Erythroblast (primary cell): ENCODE data around the gene BLM.
A peak's percentile ranks its signal among the peaks of the same experiment; 100 is the strongest.
"Not testable (repeated sequence)": the region's sequence is repeated elsewhere in the genome, so short reads cannot be mapped to it uniquely, and the experiment has no call there.

Source experiments
- DNase-seq, 2 experiments: peaks; one replicate each; lab custom pipeline; 2025; lab: John Stamatoyannopoulos, UW
- GATA1 ChIP-seq: IDR thresholded peaks from 2 replicates; pipeline ENCODE4 v1.6.1; 2011; ENCODE audit warnings: low read depth, mild to moderate bottlenecking, control low read depth, low read length, moderate library complexity
- POLR2A ChIP-seq: IDR thresholded peaks from 2 replicates; pipeline ENCODE4 v1.6.1; 2011; ENCODE audit warnings: mild to moderate bottlenecking, low read length

The BLM gene

DNA sequence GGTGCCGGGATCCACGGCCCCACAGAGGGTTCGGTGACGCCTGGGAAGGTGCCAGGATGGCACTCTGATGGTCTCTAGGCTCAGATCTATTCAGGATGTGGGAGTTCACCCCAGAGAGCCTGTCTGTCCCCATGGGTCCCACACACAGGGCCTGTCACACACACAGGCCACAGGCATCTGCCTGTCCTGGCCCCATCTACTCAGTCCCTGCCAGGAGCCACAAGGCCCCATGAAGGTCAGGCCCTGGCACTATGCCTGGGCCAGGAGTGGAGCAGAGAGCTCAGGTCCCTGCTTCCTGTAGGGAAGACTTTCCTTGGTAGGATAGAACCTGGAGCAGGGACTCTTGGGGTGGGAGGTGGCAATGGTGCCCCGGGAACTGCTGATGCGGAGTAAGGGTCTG lies 102.2 kb downstream of the BLM start:
- no peak for TF ChIP-seq POLR2A
- no peak for TF ChIP-seq GATA1
- DNase-seq, result no peak

DNA sequence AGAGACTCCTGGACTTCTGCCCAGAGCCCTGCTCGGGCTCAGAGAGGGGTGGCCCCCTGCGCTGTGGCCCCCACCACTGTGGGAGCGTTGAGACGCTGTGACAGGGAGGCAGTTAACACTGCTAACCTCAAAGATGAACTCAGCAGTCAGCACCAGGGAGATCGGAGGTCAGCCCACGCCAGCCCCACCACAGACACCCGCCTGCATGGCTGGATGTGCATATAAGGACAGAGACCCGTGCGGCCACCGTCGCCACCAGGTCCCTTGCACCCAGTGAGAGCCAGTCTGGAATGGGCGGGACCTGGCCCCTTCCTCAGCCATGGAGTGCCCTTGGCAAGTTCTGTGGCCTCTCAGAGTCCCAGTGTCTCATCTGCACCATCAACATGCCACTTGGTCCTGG lies 102.7 kb downstream of the BLM start:
- no peak for TF ChIP-seq POLR2A
- TF ChIP-seq GATA1, result no peak
- no peak for DNase-seq

DNA sequence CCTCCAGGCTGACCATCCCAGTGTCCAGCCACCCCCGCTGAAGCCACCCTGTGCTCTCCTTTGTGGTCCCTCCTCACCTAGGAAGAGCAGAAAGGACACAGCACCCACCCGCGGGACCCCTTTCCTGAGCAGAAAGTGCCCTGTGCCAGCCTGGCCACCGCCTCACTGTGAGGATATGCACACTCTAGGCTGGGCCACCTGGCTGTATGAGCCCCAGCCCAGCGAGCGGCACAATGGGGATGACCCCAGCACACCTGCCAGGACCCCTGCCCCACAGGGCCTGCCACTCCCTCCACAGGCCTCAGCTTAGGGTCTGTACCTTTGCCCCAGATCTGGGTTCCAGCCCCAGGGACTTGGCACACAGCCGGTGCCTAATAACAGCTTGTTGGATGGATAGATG lies 103.3 kb downstream of the BLM start:
- no peak for DNase-seq
- TF ChIP-seq POLR2A (no peak), GATA1 (no peak)

DNA sequence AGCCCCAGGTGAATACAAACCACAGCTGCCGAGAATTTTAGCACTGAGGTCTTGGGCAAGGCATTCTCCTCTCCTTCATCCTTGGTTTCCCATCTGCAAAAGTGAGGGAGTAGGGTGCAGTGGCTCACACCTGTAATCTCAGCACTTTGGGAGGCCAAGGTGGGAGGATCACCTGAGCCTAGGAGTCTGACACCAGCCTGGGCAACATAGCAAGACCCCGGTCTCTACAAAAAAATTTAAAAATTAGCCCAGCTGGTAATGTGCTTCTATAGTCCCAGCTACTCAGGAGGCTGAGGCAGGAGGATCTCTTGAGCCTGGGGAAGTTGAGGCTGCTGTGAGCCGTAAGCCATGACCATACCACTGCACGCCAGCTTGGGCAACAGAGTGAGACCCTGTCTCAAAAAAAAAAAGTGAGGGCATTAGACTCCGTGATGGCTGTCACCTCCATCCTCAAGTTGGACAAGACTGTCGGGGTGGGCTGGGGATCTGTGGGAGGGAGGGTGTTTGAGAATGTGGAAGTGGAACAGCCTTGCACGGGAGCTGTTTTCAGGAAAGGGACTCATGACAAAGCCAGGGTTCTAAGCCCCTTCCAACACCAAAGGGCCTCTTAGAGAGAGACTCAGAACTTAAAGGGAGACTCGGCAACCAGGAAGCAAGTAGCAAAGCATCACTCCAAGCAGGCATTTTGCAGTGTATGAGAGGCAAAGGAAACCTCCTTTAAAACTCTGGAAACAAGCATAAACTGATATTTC lies 105.2 kb downstream of the BLM start:
- no peak for DNase-seq
- no peak for TF ChIP-seq POLR2A
- no peak for TF ChIP-seq GATA1

DNA sequence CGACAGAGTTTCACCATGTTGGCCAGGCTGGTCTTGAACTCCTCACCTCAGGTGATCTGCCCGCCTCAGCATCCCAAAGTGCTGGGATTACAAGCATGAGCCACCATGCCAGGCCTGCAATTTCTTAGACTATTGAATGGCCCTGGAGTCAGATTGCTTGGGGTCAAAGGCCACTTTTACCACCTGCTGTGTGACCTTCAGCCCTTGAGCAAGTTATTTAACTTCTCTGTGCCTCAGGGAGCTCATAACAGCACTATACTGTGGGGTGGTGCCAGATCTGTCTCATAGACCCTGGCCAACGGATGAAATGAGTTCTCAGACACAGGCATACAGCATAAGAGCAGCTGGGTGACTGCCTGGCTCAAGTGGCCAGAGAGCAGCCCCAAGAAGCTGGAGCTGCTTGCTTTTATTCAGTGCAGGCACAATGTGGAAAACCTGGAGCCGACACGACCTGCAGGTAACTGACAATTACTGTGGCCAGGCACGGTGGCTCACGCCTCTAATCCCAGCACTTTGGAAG lies 106.4 kb downstream of the BLM start:
- no peak for TF ChIP-seq GATA1
- TF ChIP-seq POLR2A, result no peak
- no peak for DNase-seq

DNA sequence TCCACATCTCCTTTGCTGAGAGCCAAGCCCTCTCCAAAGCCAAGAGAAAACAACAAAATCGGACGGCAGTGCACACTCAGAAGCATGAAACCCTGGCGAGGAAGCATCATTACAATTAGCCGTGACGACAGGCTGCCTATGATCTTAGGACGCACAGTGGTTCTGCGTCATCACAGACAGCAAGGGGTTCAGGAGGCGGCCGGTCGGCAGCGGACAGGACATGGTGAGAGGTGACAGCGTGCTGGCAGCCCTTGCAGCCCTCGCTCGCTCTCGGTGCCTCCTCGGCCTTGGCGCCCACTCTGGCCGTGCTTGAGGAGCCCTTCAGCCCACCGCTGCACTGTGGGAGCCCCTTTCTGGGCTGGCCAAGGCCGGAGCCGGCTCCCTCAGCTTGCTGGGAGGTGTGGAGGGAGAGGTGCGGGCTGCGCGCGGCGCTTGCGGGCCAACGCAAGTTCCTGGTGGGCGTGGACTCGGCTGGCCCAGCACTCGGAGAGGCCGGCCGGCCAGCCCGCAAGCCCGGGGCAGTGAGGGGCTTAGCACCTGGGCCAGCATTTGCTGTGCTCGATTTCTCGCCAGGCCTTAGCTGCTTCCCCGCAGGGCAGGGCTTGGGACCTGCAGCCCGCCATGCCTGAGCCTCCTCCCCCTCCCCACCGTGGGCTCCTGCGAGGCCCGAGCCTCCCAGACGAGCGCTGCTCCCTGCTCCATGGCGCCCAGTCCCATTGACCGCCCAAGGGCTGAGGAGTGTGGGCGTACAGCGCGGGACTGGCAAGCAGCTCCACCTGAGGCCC lies 108.2 kb downstream of the BLM start:
- DNase-seq, result not testable (repeated sequence)

DNA sequence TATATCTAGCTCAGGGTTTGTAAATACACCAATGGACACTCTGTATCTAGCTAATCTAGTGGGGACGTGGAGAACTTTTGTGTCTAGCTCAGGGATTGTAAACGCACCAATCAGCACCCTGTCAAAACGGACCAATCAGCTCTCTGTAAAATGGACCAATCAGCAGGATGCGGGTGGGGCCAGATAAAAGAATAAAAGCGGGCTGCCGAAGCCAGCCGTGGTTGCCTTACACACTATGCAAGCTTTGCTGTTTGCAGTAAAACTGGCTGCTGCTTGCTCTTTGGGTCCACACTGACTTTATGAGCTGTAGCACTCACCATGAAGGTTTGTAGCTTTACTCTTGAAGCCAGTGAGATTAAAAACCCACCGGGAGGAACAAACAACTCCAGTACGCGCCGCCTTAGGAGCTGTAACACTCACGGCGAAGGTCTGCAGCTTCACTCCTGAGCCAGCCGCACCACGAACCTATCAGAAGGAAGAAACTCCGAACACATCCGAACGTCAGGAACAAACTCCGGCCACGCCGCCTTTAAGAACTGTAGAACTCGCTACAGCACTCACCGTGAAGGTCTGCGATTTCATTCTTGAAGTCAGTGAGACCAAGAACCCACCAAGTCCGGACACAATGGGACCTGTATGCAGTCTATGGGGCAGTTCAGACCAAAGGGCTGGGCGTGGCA lies 109.2 kb downstream of the BLM start:
- peak in 1 of 2 experiments; percentile 29 for DNase-seq

DNA sequence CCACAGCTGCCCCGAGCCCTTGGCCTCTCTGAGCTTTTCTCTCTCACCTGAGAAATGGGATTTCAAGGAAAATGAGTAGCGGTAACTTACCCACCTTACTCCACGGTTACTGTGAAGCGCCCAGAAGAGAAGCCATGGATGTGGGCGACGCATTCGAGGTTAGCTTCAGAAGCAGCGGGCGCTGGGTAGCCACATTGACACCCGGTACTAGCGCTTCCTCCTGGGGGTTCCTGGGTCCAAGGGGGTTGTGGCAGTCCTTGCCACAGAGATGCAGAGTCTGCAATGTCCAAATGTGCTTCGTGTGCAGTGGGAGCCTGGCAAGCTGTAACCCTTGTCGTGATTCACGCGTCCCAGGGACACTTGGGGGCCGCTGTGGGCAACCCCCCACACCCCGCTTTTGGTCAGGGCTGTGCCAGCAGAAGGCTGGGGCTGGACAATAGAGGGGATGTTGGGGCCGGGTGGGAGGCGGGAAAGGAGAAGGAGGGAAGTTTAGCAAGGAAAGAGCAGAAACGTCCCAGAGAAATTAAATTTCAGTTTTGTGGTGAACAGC lies 109.8 kb downstream of the BLM start:
- DNase-seq, result no peak
- TF ChIP-seq GATA1 (no peak), POLR2A (no peak)

DNA sequence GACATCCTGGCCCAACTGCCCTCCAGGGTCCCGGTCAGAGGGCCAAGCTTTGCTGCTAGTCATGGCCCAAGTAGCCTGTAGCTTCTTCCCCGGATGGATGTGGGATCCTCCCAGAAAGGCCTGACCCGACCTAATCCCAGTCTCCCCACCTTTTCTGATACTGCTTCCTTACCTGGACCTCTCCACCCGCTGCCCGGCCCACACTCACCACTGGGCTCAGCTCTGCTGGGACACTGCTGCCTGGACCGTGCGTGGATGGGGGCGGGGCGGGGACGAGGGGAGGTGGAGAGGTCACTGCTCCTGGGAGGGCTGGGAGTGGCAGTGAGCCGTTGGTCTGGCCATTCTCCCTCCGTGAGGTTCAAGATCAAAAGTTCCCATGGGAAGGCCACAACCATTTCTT lies 111.0 kb downstream of the BLM start:
- DNase-seq, result no peak
- TF ChIP-seq POLR2A, result no peak
- TF ChIP-seq GATA1, result no peak

DNA sequence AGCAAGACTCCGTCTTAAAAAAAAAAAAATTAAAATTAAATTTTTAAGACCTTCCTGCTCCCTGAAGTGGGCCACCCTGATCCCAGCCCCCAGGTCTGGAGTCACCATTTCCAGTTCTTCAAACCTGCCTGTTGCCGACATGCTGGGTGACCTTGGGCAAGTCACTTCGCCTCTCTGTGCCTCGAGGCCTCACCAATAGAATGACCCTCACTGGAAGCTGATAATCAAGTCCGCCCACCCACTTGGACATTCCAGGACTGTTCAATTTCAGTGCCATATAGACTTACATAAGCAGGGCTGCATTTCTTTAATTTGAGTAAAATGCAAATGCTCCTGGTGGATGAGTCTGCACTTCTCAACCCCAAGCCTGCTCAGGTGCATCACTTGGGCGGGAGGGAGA lies 112.0 kb downstream of the BLM start:
- no peak for DNase-seq

DNA sequence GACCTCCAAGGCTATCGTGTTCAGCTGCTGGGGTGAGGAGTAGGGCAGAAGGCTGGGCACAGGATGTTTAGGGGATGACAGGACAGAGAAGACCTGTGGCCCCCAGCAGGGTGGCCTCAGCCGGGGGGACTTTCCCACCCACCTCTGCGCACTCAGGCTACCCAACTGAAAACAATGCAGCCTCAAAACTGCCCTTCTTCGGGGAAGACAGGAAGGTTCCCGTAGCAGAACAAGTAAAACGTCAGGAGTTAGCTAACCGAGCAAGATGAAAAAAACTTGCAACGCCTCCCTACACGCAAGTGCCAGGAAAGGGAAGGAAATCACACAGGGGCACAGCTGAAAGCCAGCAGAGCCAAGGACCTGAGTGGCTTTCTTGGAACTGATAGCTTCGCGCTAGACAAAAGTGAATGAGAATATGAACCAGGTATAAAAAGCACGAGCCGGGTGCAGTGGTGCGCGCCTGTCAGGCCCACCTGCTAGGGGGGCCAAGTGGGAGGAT lies 112.8 kb downstream of the BLM start:
- TF ChIP-seq GATA1, result no peak
- TF ChIP-seq POLR2A, result no peak
- DNase-seq, result no peak

More for the DNA sequence above, 112.0 kb downstream of the BLM start:
- TF ChIP-seq GATA1 (no peak), POLR2A (no peak)

DNA sequence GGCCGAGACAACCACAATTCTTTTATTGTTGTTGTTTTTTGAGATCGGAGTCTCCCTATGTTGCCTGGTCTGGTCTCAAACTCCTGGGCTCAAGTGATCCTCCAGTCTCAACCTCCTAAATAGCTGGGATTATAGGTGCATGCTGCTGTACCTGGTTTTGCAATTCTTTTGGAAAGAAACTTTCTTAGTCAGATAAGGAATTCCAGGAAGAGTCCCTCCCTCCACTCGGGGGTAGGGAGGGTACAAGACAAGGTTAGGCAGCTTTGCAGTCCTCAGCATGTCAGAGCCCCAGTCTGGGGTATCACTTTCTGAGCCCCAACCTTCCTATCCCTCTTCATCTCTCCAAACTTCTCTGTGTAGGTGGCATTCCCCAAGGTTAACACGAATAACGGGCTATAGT lies 117.5 kb downstream of the BLM start:
- no peak for DNase-seq
- TF ChIP-seq GATA1, result no peak
- no peak for TF ChIP-seq POLR2A

DNA sequence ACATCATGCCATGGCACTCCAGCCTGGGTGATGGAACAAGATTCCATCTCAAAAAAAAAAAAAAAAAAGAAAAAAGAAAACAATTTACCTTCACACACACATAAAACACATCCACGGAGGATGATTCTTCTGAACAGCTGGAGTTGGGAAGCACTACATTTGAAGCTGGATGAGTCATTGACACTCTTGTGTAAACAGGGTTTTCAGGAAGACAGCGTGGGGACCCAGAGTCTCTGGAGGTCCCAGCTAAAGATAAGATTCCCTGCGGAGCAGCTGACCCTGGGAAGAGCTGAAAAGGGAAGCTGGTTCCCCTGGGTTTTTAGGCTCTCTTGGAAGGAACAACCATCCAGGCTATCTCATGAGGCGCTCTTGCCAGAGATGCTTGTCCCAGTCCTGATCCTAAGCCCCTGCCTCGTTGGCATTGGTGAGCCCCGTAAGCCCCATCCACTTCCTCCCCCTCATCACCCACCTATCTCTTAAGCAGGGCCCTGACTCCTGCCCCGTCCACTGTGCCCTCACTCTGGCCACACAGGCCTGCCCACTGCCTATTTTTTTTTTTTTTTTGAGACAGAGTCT lies 119.2 kb downstream of the BLM start:
- peak in 1 of 2 experiments; percentile 41 for DNase-seq

More for the DNA sequence above, 119.2 kb downstream of the BLM start:
- TF ChIP-seq POLR2A (no peak), GATA1 (no peak)
